Neural cell (in vitro differentiated cells): Measurements from ENCODE around the gene THOC1. TPM values are rescaled to one million over a fixed set of nuclear protein-coding genes. Genes with fewer than 3 reads are reported as not detected.
A peak's percentile ranks its signal among the peaks of the same experiment; 100 is the strongest.

Experiments
- H2AFZ ChIP-seq: fragments of 200-600, 300-800 bp; sonication (generic), shearing (Covaris generic); 2 replicates; pipeline ENCODE4 v1.6.0; 2014; ENCODE audit warnings: low read depth, mild to moderate bottlenecking, antibody characterized with exemption, low read length, moderate library complexity
- H3F3A ChIP-seq: fragments of 200-600 bp; shearing (Covaris generic); 2 replicates; pipeline ENCODE4 v1.6.1; 2016; ENCODE audit warnings: mild to moderate bottlenecking, moderate library complexity, mixed read lengths, antibody characterized with exemption, low read length; ENCODE audit not compliant: insufficient read depth, poor library complexity, severe bottlenecking
- H3K27ac ChIP-seq: fragments of 200-600, 300-800 bp; sonication (generic), shearing (Covaris generic); 2 replicates; pipeline ENCODE4 v1.5.1; 2014; ENCODE audit warnings: mild to moderate bottlenecking, low read length, moderate library complexity
- H3K27me3 ChIP-seq: fragments of 300-800, 200-600 bp; sonication (generic), shearing (Covaris generic); 2 replicates; pipeline ENCODE4 v1.6.0; 2014; ENCODE audit warnings: mild to moderate bottlenecking, low read depth, low read length, moderate library complexity; ENCODE audit not compliant: insufficient read depth
- H3K36me3 ChIP-seq: fragments of 300-800, 200-600 bp; sonication (generic), shearing (Covaris generic); 2 replicates; pipeline ENCODE4 v1.5.1; 2014; ENCODE audit warnings: mild to moderate bottlenecking, antibody characterized with exemption, low read length, moderate library complexity; ENCODE audit not compliant: insufficient read depth
- H3K4me2 ChIP-seq: fragments of 300-800, 200-600 bp; sonication (generic), shearing (Covaris generic); 2 replicates; pipeline ENCODE4 v1.6.0; 2014; ENCODE audit warnings: mild to moderate bottlenecking, low read length
- H3K4me3 ChIP-seq: fragments of 300-800, 200-600 bp; sonication (generic), shearing (Covaris generic); 2 replicates; pipeline ENCODE4 v1.5.1; 2014; ENCODE audit warnings: mild to moderate bottlenecking, low read length, moderate library complexity
- H3K79me2 ChIP-seq: fragments of 200-600 bp; shearing (Covaris generic); replicated peaks from 2 replicates; pipeline ENCODE4 v1.6.0; 2014; ENCODE audit warnings: mild to moderate bottlenecking, low read length, moderate library complexity; ENCODE audit not compliant: insufficient read depth
- H3K9ac ChIP-seq: fragments of 300-800, 200-600 bp; sonication (generic), shearing (Covaris generic); 2 replicates; pipeline ENCODE4 v1.6.1; 2016; ENCODE audit warnings: mild to moderate bottlenecking, low read length, mixed read lengths
- H3K9me2 ChIP-seq: fragments of 200-600 bp; shearing (Covaris generic); 2 replicates; pipeline ENCODE4 v1.6.1; 2016; ENCODE audit warnings: mild to moderate bottlenecking, low read length, mixed read lengths; ENCODE audit not compliant: insufficient read depth
- H3K9me3 ChIP-seq: fragments of 200-600, 300-800 bp; sonication (generic), shearing (Covaris generic); 2 replicates; pipeline ENCODE4 v1.6.1; 2016; ENCODE audit warnings: mild to moderate bottlenecking, mixed run types, low read length, moderate library complexity, mixed read lengths
- H4K20me1 ChIP-seq: fragments of 200-600 bp; shearing (Covaris generic); 2 replicates; pipeline ENCODE4 v1.6.1; 2016; ENCODE audit warnings: mild to moderate bottlenecking, mixed run types; ENCODE audit not compliant: insufficient read depth
- EP300 ChIP-seq: fragments of 450-650 bp; conservative IDR thresholded peaks from 2 replicates; pipeline ENCODE4 v1.6.1; 2014; ENCODE audit warnings: antibody characterized with exemption, mild to moderate bottlenecking, moderate library complexity; ENCODE audit not compliant: poor library complexity, severe bottlenecking
- EZH2 ChIP-seq: fragments of 200-600, 300-800 bp; shearing (Covaris generic), sonication (generic); IDR thresholded peaks from 2 replicates; pipeline ENCODE4 v1.6.1; 2014; ENCODE audit warnings: antibody characterized with exemption, low read length, borderline replicate concordance, mild to moderate bottlenecking; ENCODE audit not compliant: insufficient read depth, poor library complexity, severe bottlenecking
- MXI1 ChIP-seq: fragments of 450-650 bp; conservative IDR thresholded peaks from 2 replicates; pipeline ENCODE4 v1.6.1; 2014; ENCODE audit warnings: antibody characterized with exemption, mild to moderate bottlenecking; ENCODE audit not compliant: poor library complexity, severe bottlenecking
- POLR2AphosphoS5 ChIP-seq: IDR thresholded peaks from 2 replicates; pipeline ENCODE4 v1.6.1; 2012
- RAD21 ChIP-seq: fragments of 450-650 bp; conservative IDR thresholded peaks from 2 replicates; pipeline ENCODE4 v1.6.1; 2014; ENCODE audit warnings: antibody characterized with exemption, mild to moderate bottlenecking, moderate library complexity
- SMC3 ChIP-seq: fragments of 450-650 bp; conservative IDR thresholded peaks from 2 replicates; pipeline ENCODE4 v1.6.1; 2014; ENCODE audit warnings: antibody characterized with exemption, mild to moderate bottlenecking, moderate library complexity; ENCODE audit not compliant: poor library complexity
- TAF1 ChIP-seq: IDR thresholded peaks from 2 replicates; pipeline ENCODE4 v1.6.1; 2012; ENCODE audit warnings: low read depth
- polyA plus RNA-seq: library from polyadenylated mRNA; depleted of rRNA; stranded (reverse); fragments of >200 nt; gene quantifications from 2 replicates; pipeline ENCODE4 v1.2.3, GENCODE V29; 2014
- TF ChIP-seq, protein P1 (sequence below): fragments of 450-650 bp; IDR thresholded peaks from 2 replicates; pipeline ENCODE4 v1.5.1; 2014; ENCODE audit warnings: antibody characterized with exemption, mild to moderate bottlenecking, moderate library complexity; ENCODE audit not compliant: poor library complexity, severe bottlenecking
- TF ChIP-seq, protein P2 (sequence below): IDR thresholded peaks from 2 replicates; pipeline ENCODE4 v1.6.1; 2012; ENCODE audit warnings: borderline replicate concordance

Gene THOC1
- polyA plus RNA-seq, 1 donor from 2014 or later: 168 TPM

DNA sequence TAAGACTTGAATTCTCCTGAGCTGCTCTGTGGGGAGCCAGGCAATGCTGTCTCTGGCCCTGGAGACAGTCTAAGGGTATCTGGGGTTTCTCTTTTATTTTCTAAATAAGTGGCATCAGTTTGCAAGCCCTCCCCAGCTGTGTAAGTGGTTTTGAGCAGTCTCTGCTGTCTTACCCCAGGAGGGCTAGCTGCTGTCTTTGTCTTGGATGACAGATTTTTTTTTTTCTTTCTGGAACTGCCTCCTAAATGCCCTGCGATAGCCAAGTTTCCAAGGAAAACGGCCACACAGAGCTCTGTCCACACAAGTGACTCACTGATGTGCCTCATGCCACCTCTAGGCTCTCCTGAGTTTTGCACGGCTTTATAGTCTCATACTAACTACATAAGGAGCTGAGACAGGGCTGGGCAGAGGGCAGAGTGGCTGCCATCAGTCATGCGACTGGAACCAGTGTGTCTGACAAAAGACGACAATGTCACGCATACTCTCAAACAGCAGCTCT, 37.2 kb upstream of the THOC1 start:
- Histone ChIP-seq H3K9ac (no peak overlapping the region), H3K9me2 (no peaks in the 10 kb centered on the region), H3K36me3 (no peaks in the 10 kb centered on the region), H2AFZ (no peak overlapping the region), H3K79me2 (no peaks in the 10 kb centered on the region), H3K27me3 (no peaks in the 10 kb centered on the region), H4K20me1 (no peaks in the 10 kb centered on the region), H3K27ac (no peak overlapping the region), H3K4me2 (peak overlapping the region; percentile 12), H3F3A (no peaks in the 10 kb centered on the region), H3K9me3 (no peaks in the 10 kb centered on the region), H3K4me3 (no peak overlapping the region)
- no peak for TF ChIP-seq EZH2
- TF ChIP-seq, protein P1, sequence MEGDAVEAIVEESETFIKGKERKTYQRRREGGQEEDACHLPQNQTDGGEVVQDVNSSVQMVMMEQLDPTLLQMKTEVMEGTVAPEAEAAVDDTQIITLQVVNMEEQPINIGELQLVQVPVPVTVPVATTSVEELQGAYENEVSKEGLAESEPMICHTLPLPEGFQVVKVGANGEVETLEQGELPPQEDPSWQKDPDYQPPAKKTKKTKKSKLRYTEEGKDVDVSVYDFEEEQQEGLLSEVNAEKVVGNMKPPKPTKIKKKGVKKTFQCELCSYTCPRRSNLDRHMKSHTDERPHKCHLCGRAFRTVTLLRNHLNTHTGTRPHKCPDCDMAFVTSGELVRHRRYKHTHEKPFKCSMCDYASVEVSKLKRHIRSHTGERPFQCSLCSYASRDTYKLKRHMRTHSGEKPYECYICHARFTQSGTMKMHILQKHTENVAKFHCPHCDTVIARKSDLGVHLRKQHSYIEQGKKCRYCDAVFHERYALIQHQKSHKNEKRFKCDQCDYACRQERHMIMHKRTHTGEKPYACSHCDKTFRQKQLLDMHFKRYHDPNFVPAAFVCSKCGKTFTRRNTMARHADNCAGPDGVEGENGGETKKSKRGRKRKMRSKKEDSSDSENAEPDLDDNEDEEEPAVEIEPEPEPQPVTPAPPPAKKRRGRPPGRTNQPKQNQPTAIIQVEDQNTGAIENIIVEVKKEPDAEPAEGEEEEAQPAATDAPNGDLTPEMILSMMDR: peak; percentile 10
- TF ChIP-seq SMC3: no peak
- no peak for TF ChIP-seq TAF1

- no peaks in the 10 kb centered on the region for H4K20me1 ChIP-seq
- no peaks in the 10 kb centered on the region for H3F3A ChIP-seq
- H3K36me3 ChIP-seq: no peaks in the 10 kb centered on the region
- TF ChIP-seq SMC3 (no peak), MXI1 (no peak)
- TF ChIP-seq, protein P2, sequence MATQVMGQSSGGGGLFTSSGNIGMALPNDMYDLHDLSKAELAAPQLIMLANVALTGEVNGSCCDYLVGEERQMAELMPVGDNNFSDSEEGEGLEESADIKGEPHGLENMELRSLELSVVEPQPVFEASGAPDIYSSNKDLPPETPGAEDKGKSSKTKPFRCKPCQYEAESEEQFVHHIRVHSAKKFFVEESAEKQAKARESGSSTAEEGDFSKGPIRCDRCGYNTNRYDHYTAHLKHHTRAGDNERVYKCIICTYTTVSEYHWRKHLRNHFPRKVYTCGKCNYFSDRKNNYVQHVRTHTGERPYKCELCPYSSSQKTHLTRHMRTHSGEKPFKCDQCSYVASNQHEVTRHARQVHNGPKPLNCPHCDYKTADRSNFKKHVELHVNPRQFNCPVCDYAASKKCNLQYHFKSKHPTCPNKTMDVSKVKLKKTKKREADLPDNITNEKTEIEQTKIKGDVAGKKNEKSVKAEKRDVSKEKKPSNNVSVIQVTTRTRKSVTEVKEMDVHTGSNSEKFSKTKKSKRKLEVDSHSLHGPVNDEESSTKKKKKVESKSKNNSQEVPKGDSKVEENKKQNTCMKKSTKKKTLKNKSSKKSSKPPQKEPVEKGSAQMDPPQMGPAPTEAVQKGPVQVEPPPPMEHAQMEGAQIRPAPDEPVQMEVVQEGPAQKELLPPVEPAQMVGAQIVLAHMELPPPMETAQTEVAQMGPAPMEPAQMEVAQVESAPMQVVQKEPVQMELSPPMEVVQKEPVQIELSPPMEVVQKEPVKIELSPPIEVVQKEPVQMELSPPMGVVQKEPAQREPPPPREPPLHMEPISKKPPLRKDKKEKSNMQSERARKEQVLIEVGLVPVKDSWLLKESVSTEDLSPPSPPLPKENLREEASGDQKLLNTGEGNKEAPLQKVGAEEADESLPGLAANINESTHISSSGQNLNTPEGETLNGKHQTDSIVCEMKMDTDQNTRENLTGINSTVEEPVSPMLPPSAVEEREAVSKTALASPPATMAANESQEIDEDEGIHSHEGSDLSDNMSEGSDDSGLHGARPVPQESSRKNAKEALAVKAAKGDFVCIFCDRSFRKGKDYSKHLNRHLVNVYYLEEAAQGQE: no peak
- H3K9me3 ChIP-seq: no peaks in the 10 kb centered on the region
- no peak overlapping the region for H3K9ac ChIP-seq
- H3K27me3 ChIP-seq: no peaks in the 10 kb centered on the region
- no peak overlapping the region for H3K27ac ChIP-seq
- no peaks in the 10 kb centered on the region for H3K79me2 ChIP-seq
- no peak overlapping the region for H3K4me3 ChIP-seq
- no peak overlapping the region for H2AFZ ChIP-seq
- no peak overlapping the region for H3K4me2 ChIP-seq
- no peaks in the 10 kb centered on the region for H3K9me2 ChIP-seq
Observed at GRCh38 chr18:303607-304006, 35.8 kb upstream of the THOC1 start.

GRCh38 chr18:303011-303410, 35.2 kb upstream of the THOC1 start:
- H3K27me3 ChIP-seq: no peaks in the 10 kb centered on the region
- H3K9me3 ChIP-seq: no peaks in the 10 kb centered on the region
- no peak overlapping the region for H3K4me3 ChIP-seq
- TF ChIP-seq, protein P1: no peak
- TF ChIP-seq POLR2AphosphoS5 (no peak), EP300 (no peak), RAD21 (no peak), TAF1 (no peak), SMC3 (no peak), MXI1 (no peak)
- TF ChIP-seq, protein P2: no peak
- no peak overlapping the region for H2AFZ ChIP-seq
- no peak overlapping the region for H3K9ac ChIP-seq
- H3F3A ChIP-seq: no peaks in the 10 kb centered on the region
- H3K4me2 ChIP-seq: no peak overlapping the region
- H3K79me2 ChIP-seq: no peaks in the 10 kb centered on the region
- no peaks in the 10 kb centered on the region for H3K9me2 ChIP-seq
- H3K27ac ChIP-seq: no peak overlapping the region
- no peaks in the 10 kb centered on the region for H4K20me1 ChIP-seq
- H3K36me3 ChIP-seq: no peaks in the 10 kb centered on the region
